Smooth muscle cell (in vitro differentiated cells): ENCODE data around the gene CCDC12. TPM values are rescaled to one million over a fixed set of nuclear protein-coding genes. Genes with fewer than 3 reads are reported as not detected.

Experiments
- DNase-seq: peaks from one replicate; lab custom pipeline; 2025; ENCODE audit not compliant: unreplicated experiment; lab: John Stamatoyannopoulos, UW
- H2AFZ ChIP-seq: fragments of 200-600 bp; sonication (generic); 2 replicates; pipeline ENCODE4 v1.6.0; 2016; ENCODE audit warnings: antibody characterized with exemption, low read depth, mild to moderate bottlenecking
- H3F3A ChIP-seq: fragments of 200-600 bp; sonication (generic); 2 replicates; pipeline ENCODE4 v1.6.0; 2017; ENCODE audit warnings: antibody characterized with exemption, low read depth
- H3K27ac ChIP-seq: fragments of 200-600 bp; sonication (generic); 2 replicates; pipeline ENCODE4 v1.5.1; 2016; ENCODE audit warnings: low read depth, mild to moderate bottlenecking
- H3K27me3 ChIP-seq: fragments of 200-600 bp; sonication (generic); 2 replicates; pipeline ENCODE4 v1.6.1; 2016; ENCODE audit warnings: low read depth, mild to moderate bottlenecking
- H3K36me3 ChIP-seq: fragments of 200-600 bp; sonication (generic); 2 replicates; pipeline ENCODE4 v1.5.1; 2016; ENCODE audit warnings: low read depth
- H3K4me1 ChIP-seq: fragments of 200-600 bp; sonication (generic); 2 replicates; pipeline ENCODE4 v1.5.1; 2016; ENCODE audit warnings: low read depth
- H3K4me2 ChIP-seq: fragments of 200-600 bp; sonication (generic); 2 replicates; pipeline ENCODE4 v1.6.0; 2016; ENCODE audit warnings: mild to moderate bottlenecking
- H3K4me3 ChIP-seq: fragments of 200-600 bp; sonication (generic); 2 replicates; pipeline ENCODE4 v1.5.1; 2016; ENCODE audit warnings: mild to moderate bottlenecking
- H3K79me2 ChIP-seq: fragments of 200-600 bp; sonication (generic); 2 replicates; pipeline ENCODE4 v1.6.0; 2016; ENCODE audit warnings: low read depth, mild to moderate bottlenecking
- H3K9ac ChIP-seq: fragments of 200-600 bp; sonication (generic); 2 replicates; pipeline ENCODE4 v1.6.0; 2016; ENCODE audit warnings: low read depth
- H3K9me3 ChIP-seq: fragments of 200-600 bp; sonication (generic); replicated peaks from 2 replicates; pipeline ENCODE4 v1.5.1; 2016; ENCODE audit warnings: low read depth
- H4K20me1 ChIP-seq: fragments of 200-600 bp; sonication (generic); 2 replicates; pipeline ENCODE4 v1.6.0; 2016; ENCODE audit warnings: low read depth
- WGBS: methylation state at CpG from one replicate; pipeline ENCODE4 v1.1.7; 2016; ENCODE audit warnings: low lambda C conversion rate; 5-methylcytosine and 5-hydroxymethylcytosine counted together
- polyA plus RNA-seq: library from polyadenylated mRNA; unstranded; fragments of >200 nt; fragmentation: Nextera tagmentation; extraction: Ambion mirVana; gene quantifications from 2 replicates; pipeline ENCODE4 v1.2.1, GENCODE V29; 2016
- total RNA-seq: library from RNA; depleted of rRNA; stranded (reverse); fragments of >200 nt; gene quantifications from 2 replicates; pipeline ENCODE4 v1.2.3, GENCODE V29; 2014
- TF ChIP-seq, protein P1 (sequence below): fragments of 200-600 bp; sonication (generic); IDR thresholded peaks from 2 replicates; pipeline ENCODE4 v1.5.1; 2017; ENCODE audit warnings: borderline replicate concordance, mild to moderate bottlenecking, antibody characterized with exemption; ENCODE audit not compliant: insufficient read depth, poor library complexity, severe bottlenecking

CCDC12 gene
- total and polyA plus RNA-seq, 2 experiments from 2014 or later: 23.9 to 52.4 TPM

DNA sequence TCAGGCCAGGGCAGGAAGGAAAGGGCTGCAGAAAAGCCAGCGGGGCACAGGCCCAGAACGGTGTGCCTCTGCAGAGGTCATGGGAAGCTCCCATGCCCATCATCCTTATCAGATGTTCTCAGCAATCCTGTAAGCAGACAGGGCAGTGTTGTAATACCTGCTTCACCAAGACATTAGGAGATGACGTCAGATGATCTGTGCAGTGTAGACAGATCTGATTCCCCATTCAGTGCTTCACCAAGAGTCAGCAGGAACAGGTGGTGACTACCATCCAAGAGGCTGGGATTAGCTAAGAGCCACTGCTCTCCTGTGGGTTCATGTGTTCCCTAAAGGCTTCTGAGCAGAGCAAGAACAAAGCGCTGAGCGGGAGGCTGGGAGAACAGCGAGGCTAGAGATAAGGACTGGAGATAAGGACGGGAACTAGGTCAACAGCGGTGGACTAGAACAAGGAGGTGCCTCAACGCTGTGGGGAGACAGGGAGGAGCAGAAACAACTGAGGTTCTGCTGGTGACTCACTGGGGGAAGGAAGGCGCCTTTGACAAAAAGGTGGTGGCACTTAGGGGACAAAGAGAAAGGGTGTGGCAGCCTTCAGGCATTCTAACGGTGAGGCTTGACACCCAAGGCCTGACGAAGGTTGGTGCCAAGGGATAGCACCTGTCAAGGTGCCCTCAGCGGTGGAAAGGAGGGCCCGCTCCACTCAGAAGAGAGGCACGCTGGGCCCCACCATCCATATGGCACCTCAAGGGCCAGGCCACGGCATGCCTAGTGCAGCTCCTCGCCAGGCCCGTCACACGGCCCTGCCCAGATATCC is 28.4 kb downstream of the CCDC12 start:
- Histone ChIP-seq H3K27ac (peak overlapping the region; percentile 83), H3K9ac (peak overlapping the region; percentile 60), H3F3A (peaks cover 3% of the 10 kb centered on the region), H3K4me1 (peaks cover 13% of the 10 kb centered on the region), H3K4me2 (peak overlapping the region; percentile 49), H2AFZ (no peak overlapping the region), H3K9me3 (no peaks in the 10 kb centered on the region), H3K4me3 (no peak overlapping the region), H4K20me1 (peaks cover 97% of the 10 kb centered on the region), H3K36me3 (no peaks in the 10 kb centered on the region), H3K79me2 (peaks cover 91% of the 10 kb centered on the region), H3K27me3 (no peaks in the 10 kb centered on the region)
- 62% methylated on average over 19 of the region's 19 CpGs for WGBS
- TF ChIP-seq, protein P1, sequence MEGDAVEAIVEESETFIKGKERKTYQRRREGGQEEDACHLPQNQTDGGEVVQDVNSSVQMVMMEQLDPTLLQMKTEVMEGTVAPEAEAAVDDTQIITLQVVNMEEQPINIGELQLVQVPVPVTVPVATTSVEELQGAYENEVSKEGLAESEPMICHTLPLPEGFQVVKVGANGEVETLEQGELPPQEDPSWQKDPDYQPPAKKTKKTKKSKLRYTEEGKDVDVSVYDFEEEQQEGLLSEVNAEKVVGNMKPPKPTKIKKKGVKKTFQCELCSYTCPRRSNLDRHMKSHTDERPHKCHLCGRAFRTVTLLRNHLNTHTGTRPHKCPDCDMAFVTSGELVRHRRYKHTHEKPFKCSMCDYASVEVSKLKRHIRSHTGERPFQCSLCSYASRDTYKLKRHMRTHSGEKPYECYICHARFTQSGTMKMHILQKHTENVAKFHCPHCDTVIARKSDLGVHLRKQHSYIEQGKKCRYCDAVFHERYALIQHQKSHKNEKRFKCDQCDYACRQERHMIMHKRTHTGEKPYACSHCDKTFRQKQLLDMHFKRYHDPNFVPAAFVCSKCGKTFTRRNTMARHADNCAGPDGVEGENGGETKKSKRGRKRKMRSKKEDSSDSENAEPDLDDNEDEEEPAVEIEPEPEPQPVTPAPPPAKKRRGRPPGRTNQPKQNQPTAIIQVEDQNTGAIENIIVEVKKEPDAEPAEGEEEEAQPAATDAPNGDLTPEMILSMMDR: no peak
- DNase-seq: no peak

DNA sequence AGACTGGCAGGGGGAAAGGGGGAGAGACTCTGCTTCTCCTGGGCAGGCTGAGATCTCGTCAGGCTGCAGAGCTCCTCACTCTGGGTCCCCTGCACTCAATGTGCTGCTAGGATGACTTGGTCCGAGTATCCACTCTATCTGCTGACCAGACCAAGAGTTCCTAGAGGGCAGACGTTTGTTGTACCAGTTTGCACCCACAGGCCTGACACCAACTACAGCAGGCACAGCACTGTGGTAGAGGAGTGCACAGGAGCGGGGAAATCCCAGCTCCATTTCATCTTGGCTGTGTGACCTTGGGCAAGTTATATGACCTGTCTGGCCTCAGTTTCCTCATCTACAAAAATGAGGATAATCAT is 29.0 kb downstream of the CCDC12 start:
- no peaks in the 10 kb centered on the region for H3K27me3 ChIP-seq
- H3K79me2 ChIP-seq: peaks cover 91% of the 10 kb centered on the region
- WGBS: 71% methylated on average over 4 of the region's 4 CpGs
- peaks cover 97% of the 10 kb centered on the region for H4K20me1 ChIP-seq
- no peaks in the 10 kb centered on the region for H3K9me3 ChIP-seq
- no peak overlapping the region for H3K4me3 ChIP-seq
- no peaks in the 10 kb centered on the region for H3K36me3 ChIP-seq
- TF ChIP-seq, protein P1: no peak
- H3K27ac ChIP-seq: peak overlapping the region; percentile 83
- peak overlapping the region; percentile 49 for H3K4me2 ChIP-seq
- no peak for DNase-seq
- peak overlapping the region; percentile 60 for H3K9ac ChIP-seq
- H2AFZ ChIP-seq: no peak overlapping the region
- H3F3A ChIP-seq: peaks cover 3% of the 10 kb centered on the region
- H3K4me1 ChIP-seq: peaks cover 13% of the 10 kb centered on the region

DNA sequence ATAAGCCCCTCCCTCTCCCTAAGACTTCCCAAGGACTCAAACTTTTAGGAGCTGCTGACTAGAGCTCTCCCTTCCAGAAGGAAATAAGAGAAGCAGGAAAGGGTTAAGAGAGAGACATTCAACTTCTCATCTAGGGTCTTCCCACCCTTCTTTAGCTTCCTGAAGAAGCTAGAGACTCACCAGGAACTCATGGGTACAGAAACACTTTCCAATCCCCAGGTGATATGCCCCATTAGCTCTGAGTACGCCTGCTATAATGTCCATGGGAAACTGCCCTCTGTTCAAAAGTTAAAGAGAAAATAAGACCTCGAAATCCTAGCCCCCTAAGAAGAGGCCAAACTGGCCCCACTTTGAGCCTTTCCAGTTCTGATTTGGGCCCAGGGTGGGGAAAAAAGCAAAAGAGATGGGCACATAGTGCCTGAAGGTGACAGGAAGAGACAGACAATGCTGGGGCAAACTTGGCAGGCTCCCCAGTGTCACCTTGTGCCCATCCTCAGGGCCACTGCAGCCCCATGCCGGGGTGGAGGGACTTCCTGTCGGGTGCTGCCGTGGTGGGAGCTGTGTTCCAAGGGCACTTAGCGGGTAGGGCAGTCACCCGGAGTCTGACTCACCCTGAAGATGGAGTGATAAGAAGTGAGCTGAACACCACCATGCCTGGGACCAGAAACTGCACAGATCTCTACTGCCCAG is 29.5 kb downstream of the CCDC12 start:
- Histone ChIP-seq H2AFZ (no peak overlapping the region), H3K79me2 (peaks cover 91% of the 10 kb centered on the region), H4K20me1 (peaks cover 97% of the 10 kb centered on the region), H3K4me3 (no peak overlapping the region), H3K27me3 (no peaks in the 10 kb centered on the region), H3K9me3 (no peaks in the 10 kb centered on the region), H3K4me2 (no peak overlapping the region), H3K9ac (peak overlapping the region; percentile 60), H3F3A (peaks cover 3% of the 10 kb centered on the region), H3K36me3 (no peaks in the 10 kb centered on the region), H3K4me1 (peaks cover 13% of the 10 kb centered on the region), H3K27ac (peak overlapping the region; percentile 83)
- TF ChIP-seq, protein P1: no peak
- WGBS: 19% methylated on average over 7 of the region's 7 CpGs
- DNase-seq: no peak
